Motor neuron (in vitro differentiated cells): ENCODE results near the gene ZNF280A. TPM values are rescaled to one million over a fixed set of nuclear protein-coding genes. Genes with fewer than 3 reads are reported as not detected.
"Not testable (repeated sequence)": the region's sequence is repeated elsewhere in the genome, so short reads cannot be mapped to it uniquely, and the experiment has no call there.

Experiments used
- ATAC-seq, 8 experiments: fragments of 200-7000 bp; cut with Tn5 transposase; replicated peaks in 6 of 8; 2 replicates each; pipeline ENCODE4 v1.8.0; 2021; ENCODE audit warnings: mild to moderate bottlenecking in 8 of 8, moderate library complexity in 8 of 8
- H3K27ac ChIP-seq, 2 donors: fragments of 250-450 bp; sonication (Bioruptor Pico); 2 replicates each; pipeline ENCODE4 v1.9.0; 2021; ENCODE audit warnings: antibody characterized with exemption in 2 of 2, mild to moderate bottlenecking in 2 of 2, moderate library complexity in 1 of 2
- H3K4me1 ChIP-seq, 2 donors: fragments of 250-450 bp; sonication (Bioruptor Pico); replicated peaks in 1 of 2; 2 replicates each; pipeline ENCODE4 v1.6.1; 2021; ENCODE audit warnings: antibody characterized with exemption in 2 of 2, mild to moderate bottlenecking in 2 of 2, moderate library complexity in 1 of 2
- H3K4me3 ChIP-seq, 5 donors: fragments of 250-450 bp; sonication (Bioruptor Pico); 2 replicates each; pipeline ENCODE4 v1.9.0; 2021; ENCODE audit warnings: antibody characterized with exemption in 5 of 5, mild to moderate bottlenecking in 5 of 5, moderate library complexity in 4 of 5
- WGBS, 10 experiments: fragments of 450-650 bp; shearing (Covaris generic); methylation state at CpG; one replicate each; pipeline ENCODE4 v1.0.0; 2022; 5-methylcytosine and 5-hydroxymethylcytosine counted together
- in situ Hi-C, 9 experiments: fragments of 400-800 bp; cut with MboI; loops; one replicate each; pipeline ENCODE4 v1.15.0; 2021; ENCODE audit warnings: low sequenced_read_pairs in 9 of 9, low pct_unique_long_range_greater_than_20kb in 2 of 9; ENCODE audit not compliant: unreplicated experiment in 9 of 9
- total RNA-seq, 8 experiments: library from RNA; unstranded; fragments of 300-600 nt; gene quantifications; 2 replicates each; pipeline versions ENCODE4 v1.2.3 to v1.2.4, GENCODE V29; 2022

Gene ZNF280A
- total RNA-seq, 8 experiments from 2014 or later, result 0.15 to 0.27 (median 0.17) TPM; not detected in 5

GRCh38 chr22:22487869-22488597, 32.0 kb downstream of the ZNF280A start:
- WGBS, 10 experiments, result 30 to 97% (median 75%) methylated on average over 1 to 10 of the region's 12 CpGs; no CpG with 5 or more reads in 3 of the 10 experiments
- in situ Hi-C loops, result no loop called here

GRCh38 chr22:22487059-22487458, 33.0 kb downstream of the ZNF280A start:
- no peak for ATAC-seq

More at GRCh38 chr22:22487869-22488597, 32.0 kb downstream of the ZNF280A start:
- Histone ChIP-seq H3K4me1 (no peaks in the 10 kb centered on the region), H3K27ac (peak overlapping the region in 1 of 2 donors; percentile 12), H3K4me3 (no peak overlapping the region)
- no peak for ATAC-seq

GRCh38 chr22:22486132-22486899, 33.8 kb downstream of the ZNF280A start:
- in situ Hi-C loops, result no loop called here
- Histone ChIP-seq H3K4me1 (no peaks in the 10 kb centered on the region), H3K27ac (no peak overlapping the region), H3K4me3 (no peak overlapping the region)
- WGBS, 10 experiments, result 3 to 93% (median 86%) methylated on average over 2 to 4 of the region's 4 CpGs; no CpG with 5 or more reads in 3 of the 10 experiments
- ATAC-seq, result no peak

More at GRCh38 chr22:22487059-22487458, 33.0 kb downstream of the ZNF280A start:
- H3K27ac ChIP-seq, result no peak overlapping the region
- WGBS, 10 experiments, result 30 to 100% (median 85%) methylated on average over 2 to 6 of the region's 6 CpGs; no CpG with 5 or more reads in 1 of the 10 experiments
- H3K4me3 ChIP-seq, result no peak overlapping the region
- in situ Hi-C loops, result no loop called here
- H3K4me1 ChIP-seq, result no peaks in the 10 kb centered on the region

GRCh38 chr22:22485524-22485923, 34.5 kb downstream of the ZNF280A start:
- ATAC-seq, result no peak
- Histone ChIP-seq H3K4me3 (no peak overlapping the region), H3K27ac (peak overlapping the region in 1 of 2 donors; percentile 33), H3K4me1 (no peaks in the 10 kb centered on the region)
- 0 to 100% (median 91%) methylated on average over 1 to 3 of the region's 3 CpGs for WGBS, 10 experiments
- in situ Hi-C loops, result no loop called here

- Histone ChIP-seq H3K4me3 (no peak overlapping the region), H3K4me1 (no peaks in the 10 kb centered on the region), H3K27ac (no peak overlapping the region)
- no peak for ATAC-seq
- WGBS, 10 experiments, result 33 to 100% (median 86%) methylated on average over 1 to 11 of the region's 11 CpGs
- in situ Hi-C loops, result no loop called here
Observed at GRCh38 chr22:22484023-22484422, 36.0 kb downstream of the ZNF280A start.

GRCh38 chr22:22480940-22481339, 39.1 kb downstream of the ZNF280A start:
- ATAC-seq, result no peak
- WGBS, 10 experiments, result 0 to 100% (median 72%) methylated on average over 1 to 2 of the region's 2 CpGs; no CpG with 5 or more reads in 4 of the 10 experiments
- in situ Hi-C loops, result no loop called here

GRCh38 chr22:22479999-22480532, 40.0 kb downstream of the ZNF280A start:
- in situ Hi-C loops, result no loop called here
- no peak for ATAC-seq
- H3K27ac ChIP-seq, result no peak overlapping the region
- H3K4me3 ChIP-seq, result no peak overlapping the region
- WGBS, 10 experiments, result 0 to 92% (median 76%) methylated on average over 1 to 5 of the region's 5 CpGs; no CpG with 5 or more reads in 2 of the 10 experiments
- no peaks in the 10 kb centered on the region for H3K4me1 ChIP-seq

More at GRCh38 chr22:22480940-22481339, 39.1 kb downstream of the ZNF280A start:
- H3K27ac ChIP-seq, result no peak overlapping the region
- no peaks in the 10 kb centered on the region for H3K4me1 ChIP-seq
- H3K4me3 ChIP-seq, result no peak overlapping the region

GRCh38 chr22:22479116-22479515, 41.0 kb downstream of the ZNF280A start:
- H3K27ac ChIP-seq, result peak overlapping the region in 1 of 2 donors; percentile 33
- peaks cover 0 to 4% of the 10 kb centered on the region in 2 donors for H3K4me1 ChIP-seq
- in situ Hi-C loops, result no loop called here
- WGBS, 10 experiments, result 0 to 100% (median 95%) methylated on average over 1 to 2 of the region's 2 CpGs
- ATAC-seq, result no peak
- no peak overlapping the region for H3K4me3 ChIP-seq

GRCh38 chr22:22478470-22478869, 41.6 kb downstream of the ZNF280A start:
- Histone ChIP-seq H3K4me3 (no peak overlapping the region), H3K27ac (no peak overlapping the region), H3K4me1 (peaks cover 0 to 4% of the 10 kb centered on the region in 2 donors)
- peak in 1 of 8 experiments; percentile 45 for ATAC-seq
- in situ Hi-C loops, result no loop called here

GRCh38 chr22:22474733-22475132, 45.3 kb downstream of the ZNF280A start:
- ATAC-seq, result no peak
- Histone ChIP-seq H3K4me3 (no peak overlapping the region), H3K4me1 (peaks cover 0 to 4% of the 10 kb centered on the region in 2 donors), H3K27ac (no peak overlapping the region)
- WGBS, 10 experiments, result 0 to 63% (median 20%) methylated on average over 1 to 2 of the region's 2 CpGs; no CpG with 5 or more reads in 2 of the 10 experiments
- in situ Hi-C loops, result loop anchor here in 2 of 9 experiments (25.0 kb wide), 1 partner anchor 488 kb away; no protein-coding TSS in a partner anchor

- H3K27ac ChIP-seq, H3K4me3 ChIP-seq, ATAC-seq, H3K4me1 ChIP-seq: not testable (repeated sequence)
- in situ Hi-C loops, result loop anchor here in 2 of 9 experiments (25.0 kb wide), 1 partner anchor 491 kb away; no protein-coding TSS in a partner anchor
- 0 to 89% (median 41%) methylated on average over 1 to 5 of the region's 5 CpGs; no CpG with 5 or more reads in 2 of the 10 experiments for WGBS, 10 experiments
Observed at GRCh38 chr22:22471104-22471503, 49.0 kb downstream of the ZNF280A start.

- Histone ChIP-seq H3K27ac (no peak overlapping the region), H3K4me3 (no peak overlapping the region), H3K4me1 (peaks cover 0 to under 1% of the 10 kb centered on the region in 2 donors)
- ATAC-seq, result no peak
- in situ Hi-C loops, result loop anchor here in 2 of 9 experiments (25.0 kb wide), 1 partner anchor 493 kb away; no protein-coding TSS in a partner anchor
- 38 to 88% (median 76%) methylated on average over 1 to 2 of the region's 2 CpGs; no CpG with 5 or more reads in 4 of the 10 experiments for WGBS, 10 experiments
Observed at GRCh38 chr22:22469527-22469926, 50.5 kb downstream of the ZNF280A start.
